Left ventricle myocardium inferior (tissue), 1 donor: ENCODE measurements around the gene TPCN2. TPM values are rescaled to one million over a fixed set of nuclear protein-coding genes. Genes with fewer than 3 reads are reported as not detected.

Experiments used
- DNase-seq: peaks from one replicate; pipeline ENCODE4 v3.0.0-alpha.2; 2020
- H3K27ac ChIP-seq: fragments of 200-600 bp; replicated peaks from 2 replicates; pipeline ENCODE4 v1.8.0; 2021
- H3K27me3 ChIP-seq: fragments of 200-600 bp; 2 replicates; pipeline ENCODE4 v1.8.0; 2021; ENCODE audit warnings: low read depth
- H3K36me3 ChIP-seq: fragments of 200-600 bp; 2 replicates; pipeline ENCODE4 v1.8.0; 2021
- H3K4me1 ChIP-seq: fragments of 200-600 bp; 2 replicates; pipeline ENCODE4 v1.8.0; 2021
- H3K4me3 ChIP-seq: fragments of 200-600 bp; 2 replicates; pipeline ENCODE4 v1.8.0; 2021; ENCODE audit warnings: mild to moderate bottlenecking, moderate library complexity
- H3K9me3 ChIP-seq: fragments of 200-600 bp; replicated peaks from 2 replicates; pipeline ENCODE4 v1.8.0; 2021
- CTCF ChIP-seq: fragments of 200-600 bp; IDR thresholded peaks from 2 replicates; pipeline ENCODE4 v1.8.0; 2021; ENCODE audit warnings: antibody characterized with exemption, mild to moderate bottlenecking, borderline replicate concordance
- intact Hi-C: fragments of 100-400 bp; cut with micrococcal nuclease; formaldehyde crosslinking; loops from one replicate; pipeline ENCODE4 v1.11.0; 2022
- total RNA-seq: library from RNA; stranded (reverse); fragmentation: NEBNext Ultra II Directional; extraction: Animal tissue kit (Norgen Biotek cat#: 25700); gene quantifications from one replicate; pipeline ENCODE4 v1.2.1, GENCODE V29; 2021
- donor health status: DM: no; HTN: yes; CAD: no; lungs with severe emphysema.

TPCN2 gene
- total RNA-seq, 1 donor from 2014 or later = 9.2 TPM

GRCh38 chr11:69129647-69130046, 80.9 kb downstream of the TPCN2 start:
- Histone ChIP-seq H3K36me3 (no peaks in the 10 kb centered on the region), H3K9me3 (peaks cover 27% of the 10 kb centered on the region), H3K27me3 (no peaks in the 10 kb centered on the region), H3K4me3 (no peak overlapping the region), H3K4me1 (peaks cover 29% of the 10 kb centered on the region), H3K27ac (no peak overlapping the region)
- intact Hi-C loops = no loop called here
- TF ChIP-seq CTCF = no peak
- no peak for DNase-seq

- Histone ChIP-seq H3K36me3 (no peaks in the 10 kb centered on the region), H3K4me3 (no peak overlapping the region), H3K27me3 (no peaks in the 10 kb centered on the region), H3K27ac (peak overlapping the region; percentile 67), H3K9me3 (peaks cover 27% of the 10 kb centered on the region), H3K4me1 (peaks cover 29% of the 10 kb centered on the region)
- DNase-seq = no peak
- TF ChIP-seq CTCF = no peak
- intact Hi-C loops = no loop called here
These were observed 81.9 kb downstream of the TPCN2 start for GRCh38 chr11:69130654-69131053.

GRCh38 chr11:69131121-69131566, 82.4 kb downstream of the TPCN2 start:
- TF ChIP-seq CTCF = no peak
- Histone ChIP-seq H3K27ac (peak overlapping the region; percentile 67), H3K27me3 (no peaks in the 10 kb centered on the region), H3K9me3 (peaks cover 27% of the 10 kb centered on the region), H3K4me1 (peaks cover 29% of the 10 kb centered on the region), H3K4me3 (no peak overlapping the region), H3K36me3 (no peaks in the 10 kb centered on the region)
- intact Hi-C loops = no loop called here
- peak; percentile 46 for DNase-seq

DNA sequence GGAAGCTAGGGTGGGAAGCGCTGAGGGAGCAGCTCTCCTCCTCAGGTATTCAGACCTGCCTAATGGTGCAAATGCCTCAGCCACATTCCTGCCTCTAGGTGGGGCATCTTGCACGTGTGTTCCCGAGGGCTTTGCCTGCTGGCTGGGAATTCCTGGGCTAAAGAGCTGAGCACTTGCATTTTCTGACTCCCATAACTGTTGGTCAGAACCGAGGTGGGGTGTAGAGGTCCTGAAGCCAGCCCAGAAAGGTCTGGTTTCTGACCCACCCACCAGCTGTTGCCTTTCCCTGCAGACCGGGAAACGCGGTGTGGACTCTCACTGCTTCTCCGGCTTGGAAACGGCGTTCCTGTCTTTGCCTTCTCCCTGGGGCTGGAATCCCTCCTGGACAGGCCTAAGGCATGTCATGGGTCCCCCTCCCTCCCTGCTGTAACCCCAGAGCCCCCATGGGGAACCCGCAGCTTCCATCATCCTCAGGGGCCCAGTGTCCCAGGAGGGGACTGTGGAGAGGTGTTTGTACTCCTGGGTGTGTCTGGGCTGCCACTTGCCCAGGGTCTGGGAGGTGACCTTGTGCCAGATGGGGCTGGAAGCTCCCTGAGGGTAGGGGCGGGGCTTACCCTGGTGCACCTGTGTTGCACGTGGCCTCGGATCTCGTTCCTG, 83.0 kb downstream of the TPCN2 start:
- Histone ChIP-seq H3K4me1 (peaks cover 26% of the 10 kb centered on the region), H3K27ac (peak overlapping the region; percentile 67), H3K36me3 (no peaks in the 10 kb centered on the region), H3K27me3 (no peaks in the 10 kb centered on the region), H3K9me3 (peaks cover 27% of the 10 kb centered on the region), H3K4me3 (no peak overlapping the region)
- DNase-seq = peak; percentile 71
- intact Hi-C loops = no loop called here
- peak; percentile 91 for TF ChIP-seq CTCF

DNA sequence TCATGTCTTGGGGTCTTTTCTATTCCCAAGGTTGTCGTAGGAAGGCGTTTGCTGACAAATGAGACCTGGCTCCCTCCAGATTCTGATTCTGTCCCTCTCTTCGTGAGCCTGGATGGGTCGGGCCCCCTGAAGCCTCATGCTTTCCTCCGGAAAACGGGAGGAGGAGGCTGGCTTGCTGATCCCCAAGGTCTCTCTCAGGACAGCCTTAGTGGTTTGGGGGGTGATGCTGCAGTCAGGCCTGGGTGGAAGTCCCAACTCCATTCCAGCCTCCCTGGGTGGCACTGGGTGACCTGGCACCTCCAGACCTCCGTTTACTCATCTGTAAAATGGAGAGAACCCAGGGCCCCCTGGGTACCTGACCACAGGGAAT, 83.6 kb downstream of the TPCN2 start:
- no peak for DNase-seq
- no peaks in the 10 kb centered on the region for H3K36me3 ChIP-seq
- H3K4me3 ChIP-seq = no peak overlapping the region
- H3K27ac ChIP-seq = no peak overlapping the region
- intact Hi-C loops = no loop called here
- TF ChIP-seq CTCF = no peak
- H3K9me3 ChIP-seq = peaks cover 27% of the 10 kb centered on the region
- no peaks in the 10 kb centered on the region for H3K27me3 ChIP-seq
- peaks cover 21% of the 10 kb centered on the region for H3K4me1 ChIP-seq
